GM20000 (cell line): ENCODE data around the gene SEC16B.

ENCODE experiments used
- DNase-seq: peaks from one replicate; pipeline ENCODE4 v3.0.0; 2012; ENCODE audit warnings: low spot score
- CTCF ChIP-seq: IDR thresholded peaks from 2 replicates; pipeline ENCODE4 v1.5.1; 2012; ENCODE audit warnings: mild to moderate bottlenecking, control low read depth; ENCODE audit errors: extremely low read depth, missing control alignments

The SEC16B gene

GRCh38 chr1:177940682-177941081 is 29.2 kb downstream of the SEC16B start:
- DNase-seq: no peak
- TF ChIP-seq CTCF: no peak

GRCh38 chr1:177937931-177938330 is 31.9 kb downstream of the SEC16B start:
- DNase-seq: no peak
- no peak for TF ChIP-seq CTCF

- no peak for DNase-seq
These were observed 32.6 kb downstream of the SEC16B start for GRCh38 chr1:177937174-177937770.

GRCh38 chr1:177935638-177936415 is 34.0 kb downstream of the SEC16B start:
- TF ChIP-seq CTCF: no peak
- DNase-seq: no peak

More at GRCh38 chr1:177937174-177937770, 32.6 kb downstream of the SEC16B start:
- TF ChIP-seq CTCF: no peak

GRCh38 chr1:177934927-177935326 is 34.9 kb downstream of the SEC16B start:
- TF ChIP-seq CTCF: no peak
- no peak for DNase-seq

GRCh38 chr1:177934461-177934860 is 35.4 kb downstream of the SEC16B start:
- no peak for TF ChIP-seq CTCF
- DNase-seq: no peak

GRCh38 chr1:177933881-177934280 is 36.0 kb downstream of the SEC16B start:
- no peak for TF ChIP-seq CTCF
- no peak for DNase-seq
